Uterus (tissue), 4 donors: ENCODE data around the gene PPARG. TPM values are rescaled to one million over a fixed set of nuclear protein-coding genes. Genes with fewer than 3 reads are reported as not detected.

Experiments
- DNase-seq, 2 donors: peaks; one replicate each; pipeline ENCODE4 v3.0.0-alpha.2; 2019 to 2020
- H3K27ac ChIP-seq, 2 donors: fragments of 200-600 bp; sonication (generic); 1 replicate in 1 of 2; 2 replicates in 1 of 2; pipeline ENCODE4 v1.5.1; 2016 to 2018
- H3K27me3 ChIP-seq, 2 donors: fragments of 200-600 bp; sonication (generic); one replicate each; pipeline ENCODE4 v1.5.1; 2018 to 2019; ENCODE audit warnings: control low read depth in 1 of 2
- H3K36me3 ChIP-seq, 2 donors: fragments of 200-600 bp; sonication (generic); one replicate each; pipeline ENCODE4 v1.5.1; 2019; ENCODE audit warnings: control low read depth in 1 of 2
- H3K4me1 ChIP-seq, 2 donors: fragments of 200-600 bp; sonication (generic); one replicate each; pipeline ENCODE4 v1.5.1; 2018 to 2019; ENCODE audit warnings: control low read depth in 1 of 2
- H3K4me3 ChIP-seq, 2 donors: fragments of 200-600 bp; sonication (generic); 1 replicate in 1 of 2; 2 replicates in 1 of 2; pipeline ENCODE4 v1.5.1; 2018 to 2019; ENCODE audit warnings: mild to moderate bottlenecking in 1 of 2
- H3K9me3 ChIP-seq, 2 donors: fragments of 200-600 bp; sonication (generic); one replicate each; pipeline ENCODE4 v1.5.1; 2019; ENCODE audit warnings: control low read depth in 1 of 2
- CTCF ChIP-seq, 4 experiments: fragments of 200-600 bp in 2 of 4; fragments of 450-650 bp in 2 of 4; sonication (generic) in 2 of 4; IDR thresholded peaks; one replicate each; pipeline ENCODE4 v1.5.1; 2016 to 2019; ENCODE audit warnings: antibody characterized with exemption in 4 of 4, mild to moderate bottlenecking in 2 of 4, moderate library complexity in 1 of 4
- POLR2A ChIP-seq, 2 donors: fragments of 450-650 bp; IDR thresholded peaks; one replicate each; pipeline ENCODE4 v1.6.1; 2016; ENCODE audit warnings: antibody characterized with exemption in 2 of 2, mild to moderate bottlenecking in 1 of 2, moderate library complexity in 1 of 2
- intact Hi-C: fragments of 100-400 bp; cut with DNase I; formaldehyde crosslinking; loops from one replicate; pipeline ENCODE4 v1.15.1; 2023; ENCODE audit warnings: low total_unique reads
- total RNA-seq, 4 donors: library from RNA; depleted of rRNA in 3 of 4; stranded (reverse); fragments of >200 nt in 3 of 4; gene quantifications; one replicate each; pipeline versions ENCODE4 v1.1.0 to v1.2.4, GENCODE V29; 2014 to 2023
- donor health status: DM: yes; HTN: yes; CAD: no.

The PPARG gene
- 10 to 100 TPM in 2 of 4 donors, 1 to 10 TPM in 2; 5.1 to 29.1 (median 12.9) TPM for total RNA-seq

- peak; percentile 34 to 38 for DNase-seq
- Histone ChIP-seq H3K4me1 (no peaks in the 10 kb centered on the region), H3K36me3 (no peaks in the 10 kb centered on the region), H3K27me3 (no peaks in the 10 kb centered on the region), H3K9me3 (no peaks in the 10 kb centered on the region), H3K27ac (peak within 1 kb of the TSS; percentile 86), H3K4me3 (peak within 1 kb of the TSS; percentile 75 to 80)
- TF ChIP-seq CTCF (IDR thresholded peaks at IDR 0.05) (no peak), POLR2A (IDR thresholded peaks at IDR 0.05) (peak; percentile 20 to 28)
- intact Hi-C loops: no loop called here
Observed at GRCh38 chr3:12288182-12289129, at the start of gene PPARG. Gene PPARG (plus strand): TSS chr3:12289070. CDS start chr3:12379712, 90,642 bp downstream.

GRCh38 chr3:12239301-12239700 lies 49.6 kb upstream of the PPARG start:
- no peaks in the 10 kb centered on the region for H3K36me3 ChIP-seq
- no peaks in the 10 kb centered on the region for H3K4me1 ChIP-seq
- no peak overlapping the region for H3K27ac ChIP-seq
- DNase-seq: peak in 1 of 2 donors; percentile 20
- no peak overlapping the region for H3K4me3 ChIP-seq
- TF ChIP-seq CTCF (IDR thresholded peaks at IDR 0.05) (no peak), POLR2A (IDR thresholded peaks at IDR 0.05) (no peak)
- intact Hi-C loops: no loop called here
- no peaks in the 10 kb centered on the region for H3K9me3 ChIP-seq
- no peaks in the 10 kb centered on the region for H3K27me3 ChIP-seq

GRCh38 chr3:12242772-12243171 lies 46.1 kb upstream of the PPARG start:
- no peaks in the 10 kb centered on the region for H3K36me3 ChIP-seq
- H3K4me3 ChIP-seq: no peak overlapping the region
- H3K4me1 ChIP-seq: no peaks in the 10 kb centered on the region
- DNase-seq: no peak
- TF ChIP-seq POLR2A (IDR thresholded peaks at IDR 0.05): no peak
- TF ChIP-seq CTCF (IDR thresholded peaks at IDR 0.05): no peak
- no peak overlapping the region for H3K27ac ChIP-seq
- intact Hi-C loops: no loop called here
- no peaks in the 10 kb centered on the region for H3K9me3 ChIP-seq
- no peaks in the 10 kb centered on the region for H3K27me3 ChIP-seq

- no peaks in the 10 kb centered on the region for H3K36me3 ChIP-seq
- H3K4me1 ChIP-seq: no peaks in the 10 kb centered on the region
- H3K9me3 ChIP-seq: no peaks in the 10 kb centered on the region
- TF ChIP-seq CTCF (IDR thresholded peaks at IDR 0.05) (no peak), POLR2A (IDR thresholded peaks at IDR 0.05) (no peak)
- DNase-seq: no peak
- no peaks in the 10 kb centered on the region for H3K27me3 ChIP-seq
- intact Hi-C loops: no loop called here
- no peak overlapping the region for H3K27ac ChIP-seq
- H3K4me3 ChIP-seq: no peak overlapping the region
Observed at GRCh38 chr3:12246497-12247163, 42.2 kb upstream of the PPARG start.

GRCh38 chr3:12247411-12247810 lies 41.5 kb upstream of the PPARG start:
- TF ChIP-seq CTCF (IDR thresholded peaks at IDR 0.05): no peak
- no peak for TF ChIP-seq POLR2A (IDR thresholded peaks at IDR 0.05)
- intact Hi-C loops: no loop called here
- DNase-seq: no peak

More at GRCh38 chr3:12247411-12247810, 41.5 kb upstream of the PPARG start:
- no peak overlapping the region for H3K4me3 ChIP-seq
- H3K27ac ChIP-seq: no peak overlapping the region
- no peaks in the 10 kb centered on the region for H3K27me3 ChIP-seq
- H3K4me1 ChIP-seq: no peaks in the 10 kb centered on the region
- H3K9me3 ChIP-seq: no peaks in the 10 kb centered on the region
- no peaks in the 10 kb centered on the region for H3K36me3 ChIP-seq
